Natural killer cell (primary cell): Measurements from ENCODE around the gene POLR3H. TPM values are rescaled to one million over a fixed set of nuclear protein-coding genes. Genes with fewer than 3 reads are reported as not detected.
"Not testable (repeated sequence)": the region's sequence is repeated elsewhere in the genome, so short reads cannot be mapped to it uniquely, and the experiment has no call there.

Experiments
- ATAC-seq, 3 donors: fragments of 150-1000 bp in 2 of 3; fragments of 200-7000 bp in 1 of 3; cut with Tn5 transposase; 1 replicate in 1 of 3; 2 replicates in 2 of 3; pipeline ENCODE4 v1.10.0; 2021; ENCODE audit warnings: mild to moderate bottlenecking in 2 of 3, moderate library complexity in 2 of 3
- DNase-seq, 2 donors: peaks; one replicate each; pipeline versions ENCODE4 v3.0.0 to v3.0.0-alpha.2; 2013 to 2021; ENCODE audit warnings: mixed read lengths in 1 of 2
- H3K27ac ChIP-seq: one replicate; pipeline ENCODE4 v1.5.1; 2013; ENCODE audit warnings: mild to moderate bottlenecking, low read length
- H3K27me3 ChIP-seq: one replicate; pipeline ENCODE4 v1.6.1; 2013; ENCODE audit warnings: low read length; ENCODE audit not compliant: control insufficient read depth, insufficient read depth
- H3K36me3 ChIP-seq: one replicate; pipeline ENCODE4 v1.6.1; 2013; ENCODE audit warnings: low read length; ENCODE audit not compliant: control insufficient read depth, insufficient read depth
- H3K4me1 ChIP-seq: one replicate; pipeline ENCODE4 v1.6.1; 2013; ENCODE audit warnings: low read length; ENCODE audit not compliant: control insufficient read depth, insufficient read depth
- H3K4me3 ChIP-seq: one replicate; pipeline ENCODE4 v1.5.1; 2013; ENCODE audit warnings: low read length
- H3K9me3 ChIP-seq: one replicate; pipeline ENCODE4 v1.6.1; 2013; ENCODE audit warnings: low read length; ENCODE audit not compliant: control insufficient read depth, insufficient read depth
- H3K27ac Mint-ChIP-seq, 2 donors: one replicate each; pipeline ENCODE4 v1.8.0; 2022; ENCODE audit warnings: mild to moderate bottlenecking in 2 of 2, mixed read lengths in 2 of 2, moderate library complexity in 1 of 2
- H3K27me3 Mint-ChIP-seq, 2 donors: one replicate each; pipeline ENCODE4 v1.8.0; 2022; ENCODE audit warnings: low read depth in 2 of 2, mixed read lengths in 2 of 2
- H3K36me3 Mint-ChIP-seq: one replicate; pipeline ENCODE4 v1.8.0; 2022; ENCODE audit warnings: mixed read lengths
- H3K4me1 Mint-ChIP-seq, 2 donors: one replicate each; pipeline ENCODE4 v1.8.0; 2022; ENCODE audit warnings: mixed read lengths in 2 of 2
- H3K4me3 Mint-ChIP-seq: one replicate; pipeline ENCODE4 v1.8.0; 2022; ENCODE audit warnings: mild to moderate bottlenecking, moderate library complexity, mixed read lengths
- H3K9me3 Mint-ChIP-seq, 2 donors: one replicate each; pipeline ENCODE4 v1.8.0; 2022; ENCODE audit warnings: mixed read lengths in 2 of 2
- WGBS: methylation state at CpG from one replicate; pipeline ENCODE4 v1.1.7; 2013; ENCODE audit warnings: missing lambda C conversion rate; ENCODE audit not compliant: insufficient coverage; 5-methylcytosine and 5-hydroxymethylcytosine counted together
- intact Hi-C: fragments of 100-400 bp; cut with micrococcal nuclease; formaldehyde crosslinking; loops from one replicate; pipeline ENCODE4 v1.14.2; 2022
- total RNA-seq, 4 donors: library from RNA; stranded (reverse); fragments of 120-200 nt in 1 of 4; gene quantifications; one replicate each; pipeline versions ENCODE4 v1.2.3 to v1.2.4, GENCODE V29; 2013 to 2022
- TF ChIP-seq, protein P1 (sequence below): fragments of 200-600 bp; IDR thresholded peaks from one replicate; pipeline ENCODE4 v1.8.0; 2022; ENCODE audit warnings: antibody characterized with exemption

POLR3H gene
- total RNA-seq, 3 donors from 2014 or later (not counting 1 experiment from before 2014, with no cell fraction given): 13.1 to 18.8 (median 16.2) TPM

DNA sequence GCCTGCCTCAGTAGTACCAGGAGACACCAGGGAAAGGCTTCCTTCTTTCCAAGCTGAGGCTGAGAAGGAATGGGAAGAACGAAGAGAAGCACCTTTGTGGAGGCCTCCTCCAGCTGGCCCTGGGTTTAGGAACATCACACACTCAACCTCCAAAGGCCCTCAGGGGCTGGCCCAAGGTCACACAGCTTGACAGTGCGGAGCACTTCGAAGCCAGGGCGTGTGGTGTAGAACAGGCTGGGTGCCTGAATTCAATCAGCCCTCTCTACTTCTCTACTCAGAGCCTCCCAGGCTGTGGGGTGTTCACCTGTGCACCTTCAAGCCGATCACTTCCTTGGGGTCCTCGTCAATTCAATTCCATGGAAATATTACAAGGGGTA lies 15.8 kb upstream of the POLR3H start:
- Histone ChIP-seq H3K36me3 (no peaks in the 10 kb centered on the region), H3K27ac (no peak overlapping the region), H3K9me3 (no peaks in the 10 kb centered on the region), H3K27me3 (peaks cover 24% of the 10 kb centered on the region), H3K4me3 (no peak overlapping the region), H3K4me1 (no peaks in the 10 kb centered on the region)
- Mint-ChIP-seq H3K9me3 (no peaks in the 10 kb centered on the region), H3K27me3 (peaks cover 24 to 30% of the 10 kb centered on the region in 2 donors), H3K4me3 (no peak overlapping the region), H3K27ac (no peak overlapping the region), H3K36me3 (no peaks in the 10 kb centered on the region), H3K4me1 (no peaks in the 10 kb centered on the region)
- TF ChIP-seq, protein P1, sequence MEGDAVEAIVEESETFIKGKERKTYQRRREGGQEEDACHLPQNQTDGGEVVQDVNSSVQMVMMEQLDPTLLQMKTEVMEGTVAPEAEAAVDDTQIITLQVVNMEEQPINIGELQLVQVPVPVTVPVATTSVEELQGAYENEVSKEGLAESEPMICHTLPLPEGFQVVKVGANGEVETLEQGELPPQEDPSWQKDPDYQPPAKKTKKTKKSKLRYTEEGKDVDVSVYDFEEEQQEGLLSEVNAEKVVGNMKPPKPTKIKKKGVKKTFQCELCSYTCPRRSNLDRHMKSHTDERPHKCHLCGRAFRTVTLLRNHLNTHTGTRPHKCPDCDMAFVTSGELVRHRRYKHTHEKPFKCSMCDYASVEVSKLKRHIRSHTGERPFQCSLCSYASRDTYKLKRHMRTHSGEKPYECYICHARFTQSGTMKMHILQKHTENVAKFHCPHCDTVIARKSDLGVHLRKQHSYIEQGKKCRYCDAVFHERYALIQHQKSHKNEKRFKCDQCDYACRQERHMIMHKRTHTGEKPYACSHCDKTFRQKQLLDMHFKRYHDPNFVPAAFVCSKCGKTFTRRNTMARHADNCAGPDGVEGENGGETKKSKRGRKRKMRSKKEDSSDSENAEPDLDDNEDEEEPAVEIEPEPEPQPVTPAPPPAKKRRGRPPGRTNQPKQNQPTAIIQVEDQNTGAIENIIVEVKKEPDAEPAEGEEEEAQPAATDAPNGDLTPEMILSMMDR: no peak
- DNase-seq (no peak), ATAC-seq (no peak)
- WGBS: 88% methylated on average over 6 of the region's 6 CpGs
- intact Hi-C loops: no loop called here

DNA sequence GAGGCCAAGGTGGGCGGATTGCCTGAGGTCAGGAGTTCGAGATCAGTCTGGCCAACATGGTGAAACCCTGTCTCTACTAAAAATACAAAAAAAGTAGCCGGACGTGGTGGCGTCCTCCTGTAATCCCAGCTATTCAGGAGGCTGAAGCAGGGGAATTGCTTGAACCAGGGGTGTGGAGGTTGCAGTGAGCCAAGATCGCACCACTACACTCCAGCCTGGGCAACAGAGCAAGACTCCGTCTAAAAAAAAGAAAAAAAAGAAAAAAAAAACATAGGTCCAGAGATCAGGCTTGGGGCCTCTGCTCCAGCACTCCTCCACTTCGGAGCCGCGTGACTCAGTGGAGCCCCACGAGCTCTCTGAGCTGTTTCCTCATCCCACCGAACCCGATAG lies 14.0 kb upstream of the POLR3H start:
- H3K4me3 ChIP-seq, H3K27ac ChIP-seq, H3K36me3 Mint-ChIP-seq, H3K36me3 ChIP-seq, intact Hi-C loops, ATAC-seq, H3K9me3 ChIP-seq, H3K9me3 Mint-ChIP-seq, H3K4me1 Mint-ChIP-seq, DNase-seq, H3K27ac Mint-ChIP-seq, H3K4me3 Mint-ChIP-seq, H3K4me1 ChIP-seq: not testable (repeated sequence)
- 94% methylated on average over 13 of the region's 13 CpGs for WGBS
- peaks cover 29 to 32% of the 10 kb centered on the region in 2 donors for H3K27me3 Mint-ChIP-seq
- H3K27me3 ChIP-seq: peaks cover 22% of the 10 kb centered on the region

DNA sequence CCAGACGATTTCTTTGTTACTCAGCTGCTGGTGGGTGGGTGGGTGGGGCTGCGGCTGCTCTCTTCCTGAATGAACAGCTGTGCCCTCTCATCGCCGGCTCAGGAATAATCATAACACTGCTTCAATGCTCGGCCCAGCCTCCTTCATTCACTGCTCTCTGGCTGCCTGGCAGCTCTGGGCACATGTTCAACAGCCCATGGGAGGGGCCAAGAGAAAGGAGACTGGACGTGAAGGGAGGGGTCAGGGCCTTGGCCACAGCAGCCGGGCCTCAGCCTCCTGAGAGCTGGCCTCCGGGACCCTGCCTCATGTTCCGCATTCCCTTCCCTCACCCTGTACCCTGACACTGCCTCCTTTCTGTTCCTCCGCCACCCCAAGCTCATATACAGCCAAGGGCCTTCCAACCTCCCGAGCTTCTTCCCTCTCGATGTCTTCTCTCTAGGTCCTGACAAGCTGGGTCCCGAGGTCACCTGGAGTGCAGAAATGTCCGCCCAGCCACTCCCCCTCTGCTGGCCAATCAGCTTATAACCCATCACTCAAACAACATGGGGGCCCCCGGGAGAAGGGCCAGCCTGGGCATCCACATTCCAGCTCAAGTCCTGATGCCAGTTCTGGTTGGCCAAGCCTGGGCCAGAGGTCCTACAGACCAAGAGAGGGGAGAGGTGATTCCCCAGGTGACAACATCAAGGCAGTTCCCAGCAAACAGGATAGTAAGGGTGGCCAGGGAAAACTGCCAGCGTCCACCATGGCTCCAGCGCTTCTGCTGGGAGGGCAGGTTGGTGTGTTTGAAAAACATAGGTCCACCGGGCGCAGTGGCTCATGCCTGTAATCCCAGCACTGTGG lies 13.4 kb upstream of the POLR3H start:
- Mint-ChIP-seq H3K27ac (no peak overlapping the region), H3K27me3 (peaks cover 32 to 36% of the 10 kb centered on the region in 2 donors)
- no peak overlapping the region for H3K27ac ChIP-seq

DNA sequence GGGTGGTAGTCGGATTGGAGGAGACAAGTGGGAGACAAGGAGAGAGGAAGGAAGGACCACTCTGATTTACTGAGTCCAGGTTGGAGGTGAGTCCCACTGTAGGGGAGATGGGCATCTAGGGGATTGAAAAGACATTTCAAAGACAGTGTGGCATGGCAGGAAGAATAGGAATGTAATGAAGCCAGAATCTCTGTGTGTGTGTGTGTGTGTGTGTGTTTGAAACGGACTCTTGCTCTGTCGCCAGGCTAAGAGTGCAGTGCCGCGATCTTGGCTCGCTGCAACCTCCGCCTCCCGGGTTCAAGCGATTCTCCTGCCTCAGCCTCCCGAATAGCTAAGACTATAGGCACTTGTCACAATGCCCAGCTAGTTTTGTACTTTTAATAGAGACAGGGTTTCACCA lies 12.3 kb upstream of the POLR3H start:
- TF ChIP-seq, protein P1: no peak
- peaks cover 17% of the 10 kb centered on the region for H3K27me3 ChIP-seq
- H3K4me1 Mint-ChIP-seq: no peaks in the 10 kb centered on the region
- no peaks in the 10 kb centered on the region for H3K4me1 ChIP-seq
- DNase-seq (no peak), ATAC-seq (no peak)
- H3K9me3 Mint-ChIP-seq: no peaks in the 10 kb centered on the region
- H3K4me3 ChIP-seq: no peak overlapping the region
- intact Hi-C loops: no loop called here
- H3K27ac Mint-ChIP-seq: no peak overlapping the region
- H3K9me3 ChIP-seq: no peaks in the 10 kb centered on the region
- no peak overlapping the region for H3K27ac ChIP-seq
- peaks cover 32 to 41% of the 10 kb centered on the region in 2 donors for H3K27me3 Mint-ChIP-seq
- H3K36me3 ChIP-seq: no peaks in the 10 kb centered on the region
- 89% methylated on average over 10 of the region's 10 CpGs for whole genome bisulfite sequencing
- no peak overlapping the region for H3K4me3 Mint-ChIP-seq
- H3K36me3 Mint-ChIP-seq: no peaks in the 10 kb centered on the region

More for the DNA sequence above, 13.4 kb upstream of the POLR3H start:
- no peak overlapping the region for H3K4me3 ChIP-seq
- intact Hi-C loops: no loop called here
- no peaks in the 10 kb centered on the region for H3K9me3 ChIP-seq
- WGBS: 70% methylated on average over 18 of the region's 19 CpGs
- Mint-ChIP-seq H3K4me3 (no peak overlapping the region), H3K36me3 (no peaks in the 10 kb centered on the region), H3K4me1 (no peaks in the 10 kb centered on the region), H3K9me3 (no peaks in the 10 kb centered on the region)
- DNase-seq (no peak), ATAC-seq (no peak)
- peaks cover 21% of the 10 kb centered on the region for H3K27me3 ChIP-seq
- no peaks in the 10 kb centered on the region for H3K36me3 ChIP-seq
- TF ChIP-seq, protein P1: no peak
- no peaks in the 10 kb centered on the region for H3K4me1 ChIP-seq
